ENCODE measurements around the gene PLSCR5.

PLSCR5 gene

GRCh38 chr3:146544002-146544928 is 60.9 kb downstream of the PLSCR5 start, which contains the start of gene PLSCR1:
TSS of gene PLSCR1 (minus strand) at chr3:146544607. CDS start at chr3:146536552, 8,055 bp downstream.
- H3K9me3 ChIP-seq: no peaks in the 10 kb centered on the region
- TF ChIP-seq CTCF (IDR thresholded peaks at IDR 0.05): peak; percentile 19
- H3K36me3 ChIP-seq: no peaks in the 10 kb centered on the region
- H3K27me3 ChIP-seq: no peaks in the 10 kb centered on the region
- H3K4me3 ChIP-seq (ENCODE audit: low read depth in 1 of 2, low read length in 1 of 2): peak within 1 kb of the TSS; percentile 73 to 89
- H3K27ac ChIP-seq: peak within 1 kb of the TSS; percentile 93
- H3K4me1 ChIP-seq (ENCODE audit: control insufficient read depth in 1 of 2, insufficient read depth in 1 of 2, low read depth in 1 of 2, low read length in 1 of 2): peaks cover 51 to 62% of the 10 kb centered on the region in 2 experiments

GRCh38 chr3:146543461-146544001 is 61.6 kb downstream of the PLSCR5 start:
- Histone ChIP-seq H3K4me3 (ENCODE audit: low read depth in 1 of 2, low read length in 1 of 2) (peak overlapping the region; percentile 73 to 89), H3K36me3 (no peaks in the 10 kb centered on the region), H3K27ac (peak overlapping the region; percentile 93), H3K4me1 (ENCODE audit: control insufficient read depth in 1 of 2, insufficient read depth in 1 of 2, low read depth in 1 of 2, low read length in 1 of 2) (peaks cover 58 to 67% of the 10 kb centered on the region in 2 experiments), H3K27me3 (no peaks in the 10 kb centered on the region), H3K9me3 (no peaks in the 10 kb centered on the region)
- TF ChIP-seq CTCF (IDR thresholded peaks at IDR 0.05): no peak

GRCh38 chr3:146542978-146543377 is 62.2 kb downstream of the PLSCR5 start:
- Histone ChIP-seq H3K4me1 (ENCODE audit: control insufficient read depth in 1 of 2, insufficient read depth in 1 of 2, low read depth in 1 of 2, low read length in 1 of 2) (peaks cover 61 to 72% of the 10 kb centered on the region in 2 experiments), H3K9me3 (no peaks in the 10 kb centered on the region), H3K27me3 (no peaks in the 10 kb centered on the region), H3K27ac (peak overlapping the region; percentile 93), H3K4me3 (ENCODE audit: low read depth in 1 of 2, low read length in 1 of 2) (peak overlapping the region; percentile 73 to 89), H3K36me3 (no peaks in the 10 kb centered on the region)
- no peak for TF ChIP-seq CTCF (IDR thresholded peaks at IDR 0.05)

GRCh38 chr3:146542179-146542578 is 63.0 kb downstream of the PLSCR5 start:
- Histone ChIP-seq H3K27me3 (no peaks in the 10 kb centered on the region), H3K36me3 (peaks cover 5% of the 10 kb centered on the region), H3K4me1 (ENCODE audit: control insufficient read depth in 1 of 2, insufficient read depth in 1 of 2, low read depth in 1 of 2, low read length in 1 of 2) (peaks cover 69 to 80% of the 10 kb centered on the region in 2 experiments), H3K9me3 (no peaks in the 10 kb centered on the region), H3K27ac (peak overlapping the region; percentile 93), H3K4me3 (ENCODE audit: low read depth in 1 of 2, low read length in 1 of 2) (peak overlapping the region; percentile 73 to 89)
- TF ChIP-seq CTCF (IDR thresholded peaks at IDR 0.05): no peak

GRCh38 chr3:146540978-146541377 is 64.2 kb downstream of the PLSCR5 start:
- no peak for TF ChIP-seq CTCF (IDR thresholded peaks at IDR 0.05)
- peaks cover 81 to 91% of the 10 kb centered on the region in 2 experiments for H3K4me1 ChIP-seq (ENCODE audit: control insufficient read depth in 1 of 2, insufficient read depth in 1 of 2, low read depth in 1 of 2, low read length in 1 of 2)
- peak overlapping the region; percentile 73 to 89 for H3K4me3 ChIP-seq (ENCODE audit: low read depth in 1 of 2, low read length in 1 of 2)
- H3K27me3 ChIP-seq: no peaks in the 10 kb centered on the region
- peak overlapping the region; percentile 93 for H3K27ac ChIP-seq
- peaks cover 5% of the 10 kb centered on the region for H3K36me3 ChIP-seq
- H3K9me3 ChIP-seq: no peaks in the 10 kb centered on the region
